ENCODE results near the gene CCDC93.

CCDC93 gene

DNA sequence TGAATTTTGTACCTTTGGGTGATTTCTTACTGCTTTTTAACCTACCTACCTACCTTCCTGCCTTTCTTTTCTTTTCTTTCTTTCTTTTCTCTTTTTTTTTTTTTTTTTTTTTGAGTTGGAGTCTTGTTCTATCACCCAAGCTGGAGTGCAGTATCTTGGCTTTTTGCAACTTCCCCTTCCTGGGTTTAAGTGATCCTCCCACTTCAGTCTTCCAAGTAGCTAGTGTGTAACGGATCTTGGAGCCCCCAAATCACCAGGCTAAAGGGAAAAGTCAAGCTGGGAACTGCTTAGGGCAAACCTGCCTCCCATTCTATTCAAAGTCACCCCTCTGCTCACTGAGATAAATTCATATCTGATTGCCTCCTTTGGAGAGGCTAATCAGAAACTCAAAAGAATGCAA, 138.1 kb downstream of the CCDC93 start:
- DNase-seq = no peak
